IMR-90 (cell line): ENCODE measurements around the gene ZNF410. TPM values are rescaled to one million over a fixed set of nuclear protein-coding genes. Genes with fewer than 3 reads are reported as not detected.

ENCODE experiments used
- ATAC-seq: fragments of 200-7000 bp; cut with Tn5 transposase; 2 replicates; pipeline ENCODE4 v1.9.1; 2020; ENCODE audit warnings: low read depth, mild to moderate bottlenecking, moderate library complexity
- BruUV-seq: library from RNA; stranded (reverse); fragments of 400-500 nt; replicated peaks from 2 replicates; lab custom pipeline; 2021; lab: Mats Ljungman, UMichigan
- CTCF ChIA-PET: fragments of 300-600 bp; formaldehyde crosslinking; extraction: SDS; loops from one replicate; lab custom pipeline; 2021; ENCODE audit warnings: antibody characterized with exemption; lab: Yijun Ruan, JAX
- POLR2A ChIA-PET: fragments of 300-600 bp; sonication (Branson Sonifier 250); formaldehyde crosslinking; loops from one replicate; lab custom pipeline; 2022; ENCODE audit warnings: antibody characterized with exemption; ENCODE audit not compliant: unreplicated experiment; lab: Charles Lee
- DNase-seq: peaks from one replicate; pipeline ENCODE4 v3.0.0; 2013
- H2AFZ ChIP-seq: replicated peaks from 2 replicates; pipeline ENCODE3; 2013; ENCODE audit warnings: low read length, mild to moderate bottlenecking; ENCODE audit not compliant: poor library complexity
- H2AK5ac ChIP-seq: 2 replicates; pipeline ENCODE4 v1.6.1; 2013; ENCODE audit warnings: low read depth, low read length, inconsistent platforms
- H2AK9ac ChIP-seq: replicated peaks from 2 replicates; pipeline ENCODE3; 2013; ENCODE audit warnings: mild to moderate bottlenecking, low read depth, low read length, moderate library complexity; ENCODE audit not compliant: poor library complexity
- H2BK120ac ChIP-seq: 2 replicates; pipeline ENCODE4 v1.6.1; 2013; ENCODE audit warnings: low read depth, low read length, inconsistent platforms
- H2BK15ac ChIP-seq: 3 replicates; pipeline ENCODE4 v1.6.1; 2013; ENCODE audit warnings: low read depth, low read length, inconsistent platforms
- H2BK20ac ChIP-seq: 2 replicates; pipeline ENCODE4 v1.6.1; 2013; ENCODE audit warnings: low read depth, mild to moderate bottlenecking, inconsistent platforms, low read length, moderate library complexity
- H2BK5ac ChIP-seq: 2 replicates; pipeline ENCODE4 v1.6.1; 2013; ENCODE audit warnings: mild to moderate bottlenecking, low read depth, low read length, inconsistent platforms; ENCODE audit not compliant: poor library complexity, severe bottlenecking
- H3K14ac ChIP-seq: replicated peaks from 2 replicates; pipeline ENCODE4 v1.6.1; 2013; ENCODE audit warnings: low read depth, low read length, inconsistent platforms
- H3K18ac ChIP-seq: 2 replicates; pipeline ENCODE4 v1.6.1; 2013; ENCODE audit warnings: low read depth, low read length, control low read depth
- H3K23ac ChIP-seq: 2 replicates; pipeline ENCODE4 v1.6.1; 2013; ENCODE audit warnings: low read depth, low read length, inconsistent platforms
- H3K27ac ChIP-seq: 2 replicates; pipeline ENCODE4 v1.5.1; 2013; ENCODE audit warnings: mild to moderate bottlenecking, control low read depth, low read length; ENCODE audit not compliant: insufficient read depth
- H3K27me3 ChIP-seq: 2 replicates; pipeline ENCODE4 v1.6.1; 2013; ENCODE audit warnings: low read length; ENCODE audit not compliant: control insufficient read depth, insufficient read depth
- H3K36me3 ChIP-seq: 2 replicates; pipeline ENCODE4 v1.6.1; 2013; ENCODE audit warnings: low read length, mixed read lengths; ENCODE audit not compliant: control insufficient read depth, insufficient read depth
- H3K4ac ChIP-seq: 2 replicates; pipeline ENCODE4 v1.6.1; 2013; ENCODE audit warnings: low read depth, low read length, inconsistent platforms
- H3K4me1 ChIP-seq: 2 replicates; pipeline ENCODE4 v1.6.1; 2013; ENCODE audit warnings: low read length, mixed read lengths; ENCODE audit not compliant: control insufficient read depth, insufficient read depth
- H3K4me2 ChIP-seq: 2 replicates; pipeline ENCODE4 v1.6.1; 2013; ENCODE audit warnings: low read depth, mild to moderate bottlenecking, control low read depth, low read length, moderate library complexity
- H3K4me3 ChIP-seq: 2 replicates; pipeline ENCODE4 v1.5.1; 2013; ENCODE audit warnings: low read depth, mild to moderate bottlenecking, control low read depth, low read length, moderate library complexity; ENCODE audit not compliant: insufficient read depth
- H3K56ac ChIP-seq: 2 replicates; pipeline ENCODE4 v1.6.1; 2013; ENCODE audit warnings: low read length, inconsistent platforms; ENCODE audit not compliant: insufficient read depth; ENCODE audit errors: extremely low read depth
- H3K79me1 ChIP-seq, 2 experiments: 2 replicates each; pipeline ENCODE4 v1.6.1; 2013; ENCODE audit warnings: low read length in 2 of 2, inconsistent platforms in 1 of 2, low read depth in 1 of 2
- H3K9ac ChIP-seq: 2 replicates; pipeline ENCODE4 v1.6.1; 2013; ENCODE audit warnings: low read depth, low read length, control low read depth
- H3K9me1 ChIP-seq: 2 replicates; pipeline ENCODE4 v1.6.1; 2013; ENCODE audit warnings: low read length, inconsistent platforms; ENCODE audit not compliant: insufficient read depth
- H3K9me3 ChIP-seq: 2 replicates; pipeline ENCODE4 v1.6.1; 2013; ENCODE audit warnings: low read length; ENCODE audit not compliant: control insufficient read depth, insufficient read depth
- H4K20me1 ChIP-seq: 2 replicates; pipeline ENCODE4 v1.6.1; 2013; ENCODE audit warnings: low read length, inconsistent platforms; ENCODE audit not compliant: insufficient read depth
- H4K5ac ChIP-seq: 2 replicates; pipeline ENCODE4 v1.6.1; 2013; ENCODE audit warnings: mild to moderate bottlenecking, low read depth, low read length, control low read depth
- H4K8ac ChIP-seq, 2 experiments: 2 replicates each; pipeline ENCODE4 v1.6.1; 2013; ENCODE audit warnings: low read depth in 2 of 2, low read length in 2 of 2, control low read depth in 1 of 2, inconsistent platforms in 1 of 2
- H4K91ac ChIP-seq: 2 replicates; pipeline ENCODE4 v1.6.1; 2013; ENCODE audit warnings: low read depth, low read length, inconsistent platforms; ENCODE audit not compliant: insufficient read depth
- BHLHE40 ChIP-seq: fragments of 150-350 bp; IDR thresholded peaks from 2 replicates; pipeline ENCODE4 v1.6.1; 2016; ENCODE audit warnings: mild to moderate bottlenecking, low read depth, low read length
- CHD1 ChIP-seq: IDR thresholded peaks from 2 replicates; pipeline ENCODE4 v1.6.1; 2012; ENCODE audit warnings: low read depth, low read length, improper control_type of control experiment
- CTCF ChIP-seq: conservative IDR thresholded peaks from 2 replicates; pipeline ENCODE4 v1.5.1; 2012; ENCODE audit warnings: mild to moderate bottlenecking, low read depth, low read length, improper control_type of control experiment
- ELK1 ChIP-seq: fragments of 150-350 bp; IDR thresholded peaks from 2 replicates; pipeline ENCODE4 v1.6.1; 2016; ENCODE audit warnings: low read depth, mild to moderate bottlenecking, low read length, moderate library complexity, borderline replicate concordance
- FOS ChIP-seq: fragments of 150-350 bp; IDR thresholded peaks from 2 replicates; pipeline ENCODE4 v1.6.1; 2016; ENCODE audit warnings: low read depth, low read length
- MAFK ChIP-seq: IDR thresholded peaks from 2 replicates; pipeline ENCODE4 v1.6.1; 2012; ENCODE audit warnings: low read depth, low read length, improper control_type of control experiment
- MAZ ChIP-seq: IDR thresholded peaks from 2 replicates; pipeline ENCODE4 v1.6.1; 2012; ENCODE audit warnings: low read depth, mild to moderate bottlenecking, low read length, improper control_type of control experiment, moderate library complexity, borderline replicate concordance
- NFE2L2 ChIP-seq: fragments of 150-350 bp; IDR thresholded peaks from 2 replicates; pipeline ENCODE4 v1.6.1; 2016; ENCODE audit warnings: low read depth, mild to moderate bottlenecking, low read length
- POLR2A ChIP-seq: IDR thresholded peaks from 2 replicates; pipeline ENCODE4 v1.6.1; 2012; ENCODE audit warnings: mild to moderate bottlenecking, low read depth, low read length
- RCOR1 ChIP-seq: IDR thresholded peaks from 2 replicates; pipeline ENCODE4 v1.6.1; 2012; ENCODE audit warnings: mild to moderate bottlenecking, low read length, improper control_type of control experiment; ENCODE audit not compliant: insufficient replicate concordance
- RFX5 ChIP-seq: IDR thresholded peaks from 2 replicates; pipeline ENCODE4 v1.8.0; 2012; ENCODE audit warnings: low read depth, mild to moderate bottlenecking, low read length, moderate library complexity
- USF2 ChIP-seq: fragments of 150-350 bp; IDR thresholded peaks from 2 replicates; pipeline ENCODE4 v1.6.1; 2017; ENCODE audit warnings: mild to moderate bottlenecking, antibody characterized with exemption, low read length, low read depth
- WGBS, 2 experiments: methylation state at CpG; one replicate each; pipeline versions ENCODE4 v1.1.5 to v1.1.7; 2013; ENCODE audit warnings: missing lambda C conversion rate in 2 of 2; ENCODE audit not compliant: insufficient read length in 1 of 2; ENCODE audit errors: extremely low coverage in 2 of 2; 5-methylcytosine and 5-hydroxymethylcytosine counted together
- dilution Hi-C: fragments of 300-500 bp; cut with HindIII; formaldehyde crosslinking; loops from one replicate; pipeline ENCODE4 v1.14.3; 2018; ENCODE audit warnings: low sequenced_read_pairs; ENCODE audit not compliant: unreplicated experiment
- in situ Hi-C: fragments of 300-500 bp; cut with MboI; formaldehyde crosslinking; loops from 3 replicates; pipeline ENCODE4 v1.14.3; 2019; ENCODE audit warnings: low sequenced_read_pairs, inconsistent platforms, mixed read lengths
- intact Hi-C: fragments of 100-400 bp; cut with micrococcal nuclease; formaldehyde crosslinking; loops from 2 replicates; pipeline ENCODE4 v1.10.0; 2022
- polyA plus RNA-seq, 3 experiments: library from polyadenylated mRNA; depleted of rRNA; stranded (reverse); fragments of >200 nt; gene quantifications; 2 replicates each; pipeline ENCODE4 v1.2.3, GENCODE V29; 2012; ENCODE audit warnings: low replicate concordance in 1 of 3
- total RNA-seq: library from RNA; depleted of rRNA; stranded (reverse); fragments of >200 nt; gene quantifications from 2 replicates; pipeline ENCODE4 v1.2.3, GENCODE V29; 2012

ZNF410 gene
- total and polyA plus RNA-seq, 2 of the 4 experiments (the other 2 are of a cell fraction): 27.9 to 89.1 TPM

GRCh38 chr14:73870525-73871235 lies 16.0 kb upstream of the ZNF410 start:
- no peak for ATAC-seq

More at GRCh38 chr14:73870525-73871235, 16.0 kb upstream of the ZNF410 start:
- DNase-seq: no peak
- Histone ChIP-seq H3K4me3 (no peak overlapping the region), H3K4me1 (peaks cover 2% of the 10 kb centered on the region; the same call in 1 of the 2 replicates), H3K56ac (no peak overlapping the region), H2BK15ac (no peak overlapping the region), H3K36me3 (no peaks in the 10 kb centered on the region; the same call in 1 of the 2 replicates), H2AK9ac (no peak overlapping the region), H3K18ac (no peak overlapping the region), H4K8ac (no peak overlapping the region), H4K91ac (no peak overlapping the region), H2AFZ (no peak overlapping the region), H4K20me1 (no peaks in the 10 kb centered on the region), H3K9ac (no peak overlapping the region), H3K9me1 (0 out of 2 replicates have a peak, but pooled peaks cover 2% of the 10 kb centered on the region), H3K79me1 (no peaks in the 10 kb centered on the region), H2BK120ac (no peak overlapping the region), H2BK5ac (no peak overlapping the region), H3K27ac (no peak overlapping the region), H3K4me2 (no peak overlapping the region), H4K5ac (no peak overlapping the region), H3K9me3 (no peaks in the 10 kb centered on the region), H2AK5ac (no peak overlapping the region), H2BK20ac (no peak overlapping the region), H3K23ac (no peak overlapping the region), H3K14ac (no peak overlapping the region), H3K27me3 (no peaks in the 10 kb centered on the region), H3K4ac (no peak overlapping the region)
- intact Hi-C loops: no loop called here
- BruUV-seq: no TSS peak
- in situ Hi-C loops: no loop called here
- dilution Hi-C loops: no loop called here
- no CpG with 5 or more reads among the region's 2 CpGs for WGBS, 2 experiments
- TF ChIP-seq BHLHE40 (no peak), MAFK (no peak), CTCF (no peak), NFE2L2 (no peak), RCOR1 (no peak), FOS (no peak), ELK1 (no peak), CHD1 (no peak), RFX5 (no peak), USF2 (no peak), POLR2A (no peak), MAZ (no peak)
- CTCF ChIA-PET: interaction anchor here (0.5 kb wide), 1 partner anchor 10 kb away, joined by 4 read pairs; no protein-coding TSS in a partner anchor
- POLR2A ChIA-PET: no interaction called here
